Kidney tubule cell (primary cell): ENCODE results near the gene ACSL5.
"Not testable (repeated sequence)": the region's sequence is repeated elsewhere in the genome, so short reads cannot be mapped to it uniquely, and the experiment has no call there.

Experiments used
- DNase-seq: peaks from one replicate; pipeline ENCODE4 v3.0.0-alpha.2; 2018; ENCODE audit warnings: low spot score

Gene ACSL5

DNA sequence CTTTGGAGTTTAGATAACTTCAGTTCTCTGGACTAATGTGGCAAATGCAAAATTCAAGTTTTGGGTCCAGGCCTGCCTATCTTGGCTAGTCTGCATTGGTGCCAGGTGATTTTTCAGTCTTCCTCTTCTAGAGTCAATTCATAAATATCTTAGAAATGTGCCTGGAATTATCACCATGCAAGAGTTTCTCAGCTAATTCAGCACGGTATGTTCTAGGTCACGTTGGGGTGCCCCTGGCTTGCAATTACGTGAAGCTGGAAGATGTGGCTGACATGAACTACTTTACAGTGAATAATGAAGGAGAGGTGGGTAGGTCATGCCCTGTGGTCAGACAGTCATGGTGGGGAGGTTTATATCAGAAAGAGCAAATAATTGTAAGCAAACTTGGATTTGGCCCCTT lies 47.8 kb downstream of the ACSL5 start:
- DNase-seq: no peak

DNA sequence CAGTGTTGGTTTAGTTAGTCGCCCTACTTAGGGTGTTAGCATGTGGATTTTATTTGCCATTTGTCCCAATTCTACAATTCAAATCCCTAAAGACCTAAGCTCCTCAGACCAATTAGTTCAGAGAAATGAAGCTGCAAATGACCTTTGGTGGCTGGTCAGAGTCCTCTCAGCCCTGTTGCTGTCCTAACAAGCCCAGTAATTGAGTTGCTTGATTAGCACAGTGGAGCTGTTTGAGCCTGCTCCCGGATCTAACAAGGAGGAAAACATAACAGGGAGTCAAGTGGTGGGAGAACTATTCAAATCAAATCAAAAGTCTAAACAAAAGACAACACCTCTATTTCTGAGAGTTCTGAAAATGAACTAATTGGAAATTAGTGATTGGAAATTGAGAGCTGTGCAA lies 50.7 kb downstream of the ACSL5 start:
- DNase-seq: no peak

DNA sequence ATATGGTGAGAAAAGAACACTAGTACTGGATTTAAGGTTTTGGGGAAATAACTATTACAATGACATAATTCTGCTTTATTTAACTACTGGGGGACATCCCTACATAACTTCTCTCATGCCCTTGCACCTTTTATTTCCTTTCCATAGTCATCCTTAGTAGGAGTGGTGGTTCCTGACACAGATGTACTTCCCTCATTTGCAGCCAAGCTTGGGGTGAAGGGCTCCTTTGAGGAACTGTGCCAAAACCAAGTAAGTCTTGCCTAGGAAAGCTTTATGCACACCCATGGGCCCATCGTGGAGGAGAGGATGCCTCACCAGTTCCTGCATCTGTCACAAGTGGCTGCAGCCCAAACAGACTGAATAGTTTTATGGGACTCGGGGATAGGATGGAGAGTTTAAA lies 52.2 kb downstream of the ACSL5 start:
- DNase-seq: no peak

DNA sequence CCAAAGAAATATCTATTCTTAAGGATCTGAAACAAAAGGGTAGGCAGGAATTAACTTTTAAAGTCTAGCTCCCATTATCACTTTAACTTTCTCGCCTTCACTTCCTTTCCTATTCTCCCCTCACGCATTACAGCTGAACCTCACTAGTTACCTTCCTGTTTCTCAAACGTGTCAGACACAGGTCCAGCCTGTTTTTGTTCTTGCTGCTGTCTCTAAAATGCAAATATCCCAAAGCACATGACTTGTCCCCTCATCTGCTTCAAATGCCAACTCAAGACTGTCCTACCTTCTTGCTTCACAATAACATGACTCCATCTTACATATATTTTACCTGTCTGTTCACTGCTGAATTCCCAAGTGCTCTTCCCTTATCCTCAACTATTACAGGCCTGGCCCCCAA lies 55.2 kb downstream of the ACSL5 start:
- no peak for DNase-seq

DNA sequence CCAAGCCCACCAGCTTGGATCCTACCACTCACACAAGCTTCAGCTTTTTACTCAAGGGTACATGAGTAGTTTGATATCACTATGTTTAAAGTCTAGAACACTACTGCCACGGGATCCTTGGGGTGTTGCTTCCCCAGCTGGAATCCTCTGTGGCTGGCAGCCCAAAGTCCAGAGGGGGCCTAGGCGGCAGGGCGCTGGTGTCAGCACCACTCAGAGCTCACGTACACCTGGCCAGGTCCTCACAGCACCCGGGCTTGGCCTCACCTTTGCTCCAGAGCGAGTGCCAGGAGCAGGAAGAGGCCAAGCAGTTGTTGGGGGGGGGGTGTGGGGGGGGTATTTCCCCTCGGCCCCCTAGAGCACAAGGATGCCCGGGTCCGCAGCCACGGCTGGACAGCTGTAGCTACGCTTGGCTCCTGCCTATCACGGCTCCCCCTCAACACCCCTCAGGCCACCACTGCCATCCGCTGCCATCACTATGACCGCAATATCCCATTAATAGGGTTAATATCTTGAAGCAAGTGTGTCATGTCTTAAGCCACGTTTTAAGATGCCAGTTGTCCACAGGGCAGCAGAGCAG lies 55.8 kb downstream of the ACSL5 start:
- DNase-seq: no peak

DNA sequence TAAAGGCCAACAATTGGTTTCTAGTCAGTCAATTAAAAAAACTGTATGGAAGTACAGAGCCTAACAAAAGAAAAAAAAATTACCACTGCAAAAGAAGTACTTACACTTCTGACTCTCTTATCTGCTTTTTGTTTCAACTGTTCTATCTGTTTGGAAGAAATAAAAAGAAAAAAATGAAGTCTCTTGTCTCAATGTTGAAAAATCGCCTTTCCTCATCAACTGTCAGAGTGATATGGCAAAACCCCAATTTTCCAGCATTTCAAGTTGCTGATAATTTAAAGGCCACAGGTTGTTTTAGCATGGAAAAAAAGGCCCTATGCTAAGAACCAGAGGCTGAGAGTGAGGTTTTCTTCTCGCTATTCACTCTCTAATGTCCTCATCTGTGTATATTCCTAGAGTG lies 59.2 kb downstream of the ACSL5 start:
- DNase-seq: no peak

DNA sequence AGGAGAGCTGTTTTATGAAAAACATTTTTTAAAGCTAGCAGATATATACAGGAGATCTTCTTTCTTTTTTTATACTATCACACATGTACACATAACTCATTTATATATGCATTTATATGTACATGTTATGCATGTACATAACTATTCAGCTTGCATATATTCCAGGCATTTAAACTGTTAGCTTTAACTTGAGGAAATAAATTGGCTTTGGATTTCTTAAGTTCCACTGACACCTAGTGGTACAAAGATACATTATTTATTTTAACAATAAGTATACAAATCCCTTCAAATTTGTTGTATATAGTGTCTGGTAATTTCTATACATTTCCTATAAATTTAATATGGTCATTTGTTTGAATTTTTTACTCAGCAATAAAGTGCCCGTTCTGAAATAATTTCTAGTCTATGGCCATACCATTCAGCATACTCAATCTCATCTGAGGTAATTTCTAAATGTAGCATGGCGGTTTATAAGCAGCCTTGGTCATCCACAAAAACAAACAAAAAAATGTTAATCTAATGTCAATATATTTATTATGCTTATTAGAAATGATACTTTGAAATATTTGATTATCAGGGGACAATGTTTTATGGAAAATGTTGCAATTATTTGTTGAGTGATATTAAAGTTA lies 61.2 kb downstream of the ACSL5 start:
- DNase-seq: peak; percentile 58

DNA sequence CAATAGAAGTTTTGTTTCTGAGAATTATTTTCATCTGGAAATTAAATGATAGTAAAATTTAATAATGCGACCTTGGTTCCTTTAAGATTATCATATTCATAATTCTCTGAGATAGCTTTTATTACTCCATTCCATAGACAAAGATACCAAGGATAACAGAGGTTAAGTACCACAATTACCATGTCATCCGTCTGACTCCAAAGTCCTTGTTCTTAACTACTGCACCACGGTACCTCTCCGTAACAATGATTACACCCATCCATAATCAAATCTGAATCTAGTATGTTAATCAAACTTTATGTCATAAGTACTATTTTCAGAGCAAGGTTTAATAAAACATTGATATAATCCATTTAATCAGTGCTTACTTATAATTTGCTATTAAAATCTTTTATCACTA lies 64.4 kb downstream of the ACSL5 start:
- DNase-seq: no peak

DNA sequence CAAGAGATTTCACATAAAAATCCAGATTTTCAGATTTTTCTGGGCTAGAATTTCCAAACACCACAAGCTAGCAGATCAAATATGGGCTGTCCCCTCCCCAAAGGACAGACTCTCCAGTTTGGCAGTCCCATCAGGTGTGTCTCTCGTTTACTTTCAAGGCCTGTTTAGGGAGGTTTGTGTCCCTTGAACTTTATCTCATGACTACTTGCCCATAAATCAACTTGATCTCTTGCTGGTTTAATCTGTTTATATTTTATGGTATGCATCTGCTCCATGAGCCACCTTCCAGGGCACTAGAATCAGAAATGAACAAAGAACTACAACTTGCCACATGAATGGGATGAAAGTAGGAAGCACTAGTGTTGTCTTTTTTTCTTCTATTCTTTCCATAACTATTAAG lies 67.6 kb downstream of the ACSL5 start:
- DNase-seq: no peak

DNA sequence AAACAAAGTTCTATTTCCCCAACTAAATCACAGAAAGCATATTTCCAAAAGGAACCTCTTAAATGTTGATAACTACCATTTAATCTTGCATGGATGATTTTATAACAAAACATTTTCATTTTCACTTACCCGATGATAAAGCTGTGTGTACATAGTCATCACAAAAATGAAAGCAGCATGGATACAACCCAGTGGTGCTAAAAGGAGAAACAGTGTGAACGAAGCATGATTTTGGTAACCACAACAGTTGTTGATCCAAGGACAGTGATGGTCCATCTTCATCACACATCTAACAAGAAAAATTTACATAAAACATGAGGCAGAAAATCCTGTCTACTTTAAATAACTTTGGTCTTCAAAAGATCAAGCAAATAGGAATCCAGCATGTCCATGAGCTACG lies 68.1 kb downstream of the ACSL5 start:
- DNase-seq: no peak

DNA sequence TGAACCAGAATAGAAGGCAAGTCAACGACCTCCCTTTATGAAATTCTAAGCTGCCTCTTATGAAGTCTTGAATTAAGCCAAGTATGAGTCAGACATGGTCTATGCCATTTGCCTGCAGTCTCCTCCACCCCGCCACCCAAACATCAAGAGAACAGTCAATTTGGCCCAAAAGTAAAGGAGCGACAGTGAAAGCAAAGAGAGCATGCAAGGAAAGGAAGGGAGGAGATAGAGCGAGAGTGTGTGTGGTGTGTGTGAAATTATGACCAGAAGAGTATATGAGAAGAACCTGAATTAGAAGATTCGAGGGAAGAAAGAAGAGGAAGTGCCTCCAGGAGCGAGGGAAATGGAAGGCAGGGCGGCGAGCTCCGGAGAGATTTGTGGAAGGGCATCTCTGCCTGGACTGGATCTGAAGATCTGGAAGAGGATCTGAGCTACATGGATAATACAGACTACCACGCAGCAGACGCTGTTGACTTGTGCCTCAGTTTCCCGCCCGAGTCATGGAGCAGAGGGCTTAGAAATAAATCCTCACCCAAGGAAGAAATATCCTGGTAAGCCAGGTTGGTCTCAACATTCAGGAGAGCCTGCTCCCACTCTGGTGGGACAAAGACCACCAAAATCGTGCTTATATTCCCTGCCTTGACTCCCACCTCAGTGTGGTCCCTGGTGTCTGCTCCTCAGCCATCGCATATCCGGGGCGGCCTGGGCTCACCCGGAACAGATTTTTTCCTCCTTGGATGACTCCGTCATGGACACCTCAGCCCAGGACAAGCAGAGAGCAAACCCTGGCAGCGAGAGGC lies 72.3 kb downstream of the ACSL5 start:
- peak; percentile 35 for DNase-seq

DNA sequence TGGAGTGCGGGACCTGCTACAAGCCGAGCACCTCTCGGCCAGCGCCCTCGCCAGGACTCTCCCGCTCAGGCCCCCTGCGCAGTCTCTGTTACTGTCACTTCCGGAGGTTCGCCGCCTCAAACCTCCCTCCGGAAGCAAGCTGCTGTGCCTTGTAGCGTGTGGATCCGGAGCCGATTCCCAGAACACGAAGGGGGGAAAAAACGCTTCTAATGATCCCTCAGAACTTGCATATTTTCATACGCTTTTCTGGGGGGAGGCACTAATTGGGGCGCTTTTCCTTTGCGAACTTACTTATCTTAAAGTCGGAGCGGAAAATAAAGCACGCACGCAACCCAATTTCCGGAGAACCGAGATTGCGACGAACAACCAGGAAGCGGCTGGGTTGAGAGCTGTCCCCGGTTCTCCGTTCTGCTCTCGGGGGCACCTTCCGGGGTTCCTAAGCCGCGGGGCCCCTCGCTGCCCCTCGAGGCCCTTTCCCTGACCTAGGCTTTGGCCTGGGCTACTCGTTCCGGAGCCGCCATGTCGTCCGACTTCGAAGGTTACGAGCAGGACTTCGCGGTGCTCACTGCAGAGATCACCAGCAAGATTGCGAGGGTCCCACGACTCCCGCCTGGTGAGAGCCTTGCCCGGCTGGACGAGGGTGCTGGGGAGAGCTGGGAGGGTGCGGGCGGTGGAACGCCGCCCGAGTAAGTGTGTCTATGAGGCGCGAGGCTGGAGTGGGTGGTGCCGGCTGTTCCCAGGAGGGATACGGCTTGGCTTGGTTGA lies 73.1 kb downstream of the ACSL5 start, which contains the start of the genes VTI1A and ZDHHC6:
Gene VTI1A, plus strand, starts transcription at position 361 of the 765 bp plus-strand sequence. Its CDS starts 159 bp downstream, at position 520.
Gene ZDHHC6, minus strand, starts transcription at position 60 of the 765 bp plus-strand sequence. CDS start 1,478 bp downstream, outside the sequence.
- peak; percentile 90 for DNase-seq

DNA sequence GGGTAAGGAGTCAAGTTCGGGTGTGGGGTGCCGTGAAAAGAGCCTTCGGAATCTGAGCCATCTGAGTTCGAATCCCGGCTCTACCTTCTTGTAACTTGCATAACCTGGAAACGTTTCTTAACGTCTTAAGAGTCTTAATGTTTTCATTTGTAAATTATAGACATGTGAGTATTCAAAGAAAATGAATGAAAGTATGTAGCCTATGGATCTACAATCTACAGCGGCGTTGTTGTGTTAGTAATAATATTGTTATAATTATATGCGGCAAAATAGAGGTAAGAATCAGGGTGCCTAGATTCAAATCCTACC lies 73.7 kb downstream of the ACSL5 start:
- DNase-seq: no peak

DNA sequence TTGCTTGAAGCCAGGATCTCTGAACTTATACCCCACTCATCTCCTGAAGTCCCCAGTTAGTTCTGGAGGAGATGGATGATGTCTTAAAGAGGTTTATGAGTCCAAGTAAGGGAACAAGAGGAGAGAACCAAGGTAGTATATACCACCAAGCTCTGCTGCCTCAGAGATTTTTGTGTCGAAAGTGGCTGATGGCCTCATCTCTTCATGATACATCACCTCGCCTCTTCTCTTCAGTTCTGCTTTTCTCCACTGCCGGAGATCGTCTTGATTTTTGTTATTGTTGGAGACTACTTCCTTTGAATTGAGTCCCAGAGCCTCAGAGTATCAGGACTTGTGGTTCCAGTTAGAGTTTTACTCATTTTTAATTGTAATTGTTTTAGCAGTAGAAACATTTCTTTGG lies 75.0 kb downstream of the ACSL5 start:
- no peak for DNase-seq

DNA sequence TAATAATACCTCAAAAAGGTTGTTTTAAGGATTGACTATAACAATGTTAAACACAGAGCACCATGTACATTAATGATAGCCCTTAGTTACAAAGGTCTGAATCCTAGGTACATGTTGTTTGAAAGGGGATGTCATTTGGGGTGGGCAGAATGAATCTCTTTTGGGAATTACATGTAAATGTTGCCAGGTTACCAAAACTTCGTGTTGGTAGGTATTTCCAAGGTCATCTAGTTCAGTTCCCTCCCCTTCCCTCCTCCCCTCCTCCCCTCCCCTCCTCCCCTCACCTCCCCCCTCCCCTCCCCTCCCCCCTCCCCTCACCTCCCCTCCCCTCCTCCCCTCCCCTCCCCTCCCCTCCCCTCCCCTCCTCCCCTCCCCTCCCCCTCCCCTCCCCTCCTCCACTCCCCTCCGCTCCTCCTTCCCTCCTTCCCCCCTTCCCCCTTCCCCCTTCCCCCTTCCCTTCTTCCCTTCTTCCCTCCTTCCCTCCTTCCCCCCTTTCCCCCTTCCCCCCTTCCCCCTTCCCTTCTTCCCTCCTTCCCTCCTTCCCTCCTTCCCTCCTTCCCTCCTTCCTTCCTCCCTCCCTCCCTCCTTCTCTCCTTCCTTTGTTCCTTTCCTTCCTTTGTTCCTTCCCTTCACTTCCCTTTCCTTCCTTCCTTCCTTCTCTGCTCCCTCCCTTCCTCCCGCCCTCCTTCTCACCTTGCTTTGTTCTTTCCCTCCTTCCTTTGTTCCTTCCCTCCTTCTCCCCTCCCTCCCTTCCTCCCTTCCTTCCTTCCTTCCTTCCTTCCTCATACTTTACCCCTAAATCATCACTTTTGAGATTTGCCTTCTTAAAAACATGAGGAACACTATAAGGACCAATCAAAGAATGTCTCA lies 81.2 kb downstream of the ACSL5 start:
- DNase-seq: no peak

DNA sequence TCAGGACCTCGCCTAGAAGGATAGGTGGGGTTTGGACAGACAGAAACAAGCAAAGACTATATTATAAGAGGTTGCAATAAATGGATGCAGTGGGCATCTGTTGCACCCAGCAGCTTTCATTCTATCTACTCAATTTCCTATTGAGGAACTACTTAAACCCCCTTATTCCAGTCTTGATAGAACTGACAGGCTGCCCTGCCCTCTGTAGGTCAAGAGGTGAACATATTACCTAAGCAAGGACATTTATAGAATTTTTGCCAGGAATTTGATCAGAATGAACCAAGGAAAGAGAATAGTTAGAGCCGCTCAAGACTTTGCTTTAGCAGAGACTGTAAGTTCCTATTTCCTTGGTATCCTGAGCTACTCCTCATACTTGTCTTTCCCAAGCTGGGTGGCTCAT lies 82.6 kb downstream of the ACSL5 start:
- DNase-seq: no peak

DNA sequence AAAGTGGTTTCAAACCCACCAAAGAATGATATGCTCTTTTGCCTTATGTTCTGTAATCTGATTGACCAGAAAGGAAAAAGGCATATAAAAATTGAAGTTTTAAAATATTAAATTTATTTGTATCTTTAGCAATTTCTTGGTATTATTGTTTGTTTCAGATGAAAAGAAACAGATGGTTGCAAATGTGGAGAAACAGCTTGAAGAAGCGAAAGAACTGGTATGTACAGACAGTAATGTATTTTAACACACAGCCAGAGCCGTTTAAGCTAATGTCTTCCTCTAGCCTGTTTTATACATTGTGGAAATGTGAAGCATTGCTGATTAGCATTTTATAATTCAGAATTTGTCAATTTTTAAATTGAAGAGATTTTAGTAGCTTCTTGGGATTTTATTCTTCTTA lies 86.5 kb downstream of the ACSL5 start:
- DNase-seq: no peak

DNA sequence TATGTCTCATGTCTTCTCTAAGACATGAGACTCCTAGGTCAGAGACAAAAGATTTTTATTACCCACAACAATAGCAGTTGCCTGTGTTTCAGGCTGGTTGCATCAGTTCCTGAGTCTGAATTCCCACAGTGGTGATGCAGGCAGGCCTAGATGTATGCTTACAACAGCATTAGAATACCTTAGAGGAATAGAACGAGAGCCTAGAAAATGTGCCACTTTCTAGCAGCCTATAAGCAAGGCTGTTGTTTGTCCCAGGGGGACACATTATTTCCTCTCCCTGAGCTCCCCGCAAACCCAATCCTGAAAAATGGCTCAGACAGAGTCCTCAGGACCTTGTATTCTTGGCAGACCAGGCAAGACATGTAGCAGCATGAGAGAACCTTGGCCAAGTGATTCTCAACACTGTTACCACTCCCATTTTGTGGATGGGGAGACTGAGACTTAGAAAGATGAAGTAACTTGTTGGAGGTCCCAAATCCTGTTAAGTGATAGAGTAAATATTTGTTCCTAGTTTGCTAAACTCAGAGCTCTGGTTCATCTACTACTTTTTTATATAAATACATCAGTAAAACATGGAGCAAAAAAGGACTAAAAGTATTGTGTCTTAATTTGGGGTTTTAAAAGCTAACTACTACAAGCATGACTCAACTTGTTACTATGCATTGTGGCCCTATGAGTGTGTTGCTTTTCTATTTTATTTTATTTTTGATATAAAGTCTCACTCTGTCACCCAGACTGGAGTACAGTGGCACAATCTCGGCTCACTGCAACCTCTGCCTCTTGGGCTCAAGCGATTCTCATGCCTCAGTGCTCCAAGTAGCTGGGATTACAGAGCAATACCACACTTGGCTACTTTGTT lies 87.3 kb downstream of the ACSL5 start:
- peak; percentile 78 for DNase-seq

DNA sequence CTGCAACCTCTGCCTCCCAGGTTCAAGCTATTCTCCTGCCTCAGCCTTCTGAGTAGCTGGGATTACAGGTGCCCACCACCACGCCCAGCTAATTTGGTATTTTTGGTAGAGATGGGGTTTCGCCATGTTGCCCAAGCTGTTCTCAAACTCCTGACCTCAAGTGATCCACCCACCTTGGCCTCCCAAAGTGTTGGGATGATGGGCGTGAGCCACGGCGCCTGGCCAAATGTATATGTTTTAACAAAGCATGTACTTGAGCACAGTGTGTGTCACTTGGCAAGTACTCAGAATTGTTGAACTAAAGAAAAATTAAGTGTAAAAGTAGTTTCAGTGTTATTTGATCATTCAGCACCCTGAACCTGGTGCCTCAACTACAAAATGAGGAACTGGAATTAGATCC lies 90.2 kb downstream of the ACSL5 start:
- not testable (repeated sequence) for DNase-seq

DNA sequence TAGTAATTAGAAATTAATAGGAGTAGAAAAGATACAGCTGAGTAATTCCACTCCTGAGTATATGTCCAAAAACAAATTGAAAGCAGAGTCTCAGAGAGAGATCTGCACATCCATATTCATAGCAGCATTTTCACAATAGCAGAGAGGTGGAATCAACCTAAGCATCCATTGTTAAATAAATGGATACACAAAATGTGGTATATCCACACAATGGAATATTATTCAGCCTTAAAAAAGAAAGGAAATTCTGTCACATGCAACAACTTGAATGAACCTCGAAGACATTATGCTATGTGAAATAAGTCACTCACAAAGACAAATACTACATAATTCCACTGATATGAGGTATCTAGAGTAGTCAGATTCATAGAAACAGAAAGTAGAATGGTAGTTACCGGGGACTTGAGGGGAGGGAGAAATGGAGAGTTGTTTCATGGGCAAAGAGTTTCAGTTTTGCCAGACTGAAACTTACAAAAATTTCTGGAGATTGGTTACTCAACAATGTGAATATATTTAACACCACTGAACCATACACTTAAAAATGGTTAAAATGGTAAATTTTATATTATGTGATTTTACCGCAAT lies 91.5 kb downstream of the ACSL5 start:
- no peak for DNase-seq
